WTC11 (cell line): Measurements from ENCODE around the gene MICAL1. TPM values are rescaled to one million over a fixed set of nuclear protein-coding genes. Genes with fewer than 3 reads are reported as not detected.

Experiments
- ATF3 ChIP-seq: sonication (generic); formaldehyde crosslinking; conservative IDR thresholded peaks from 2 replicates; pipeline ENCODE4 v1.8.1; 2022; ENCODE audit warnings: mild to moderate bottlenecking, missing genetic modification reagents
- ATF6 ChIP-seq: sonication (generic); formaldehyde crosslinking; IDR thresholded peaks from 2 replicates; pipeline ENCODE4 v1.8.1; 2023; ENCODE audit warnings: mild to moderate bottlenecking, missing genetic modification reagents
- CBFB ChIP-seq: sonication (generic); formaldehyde crosslinking; IDR thresholded peaks from 2 replicates; pipeline ENCODE4 v1.8.1; 2022; ENCODE audit warnings: mild to moderate bottlenecking, low read depth, missing genetic modification reagents
- CREM ChIP-seq: sonication (generic); formaldehyde crosslinking; IDR thresholded peaks from 2 replicates; pipeline ENCODE4 v1.8.1; 2022; ENCODE audit warnings: mild to moderate bottlenecking, missing genetic modification reagents, moderate library complexity
- ELF4 ChIP-seq: sonication (generic); formaldehyde crosslinking; IDR thresholded peaks from 2 replicates; pipeline ENCODE4 v1.8.1; 2022; ENCODE audit warnings: low read depth, mild to moderate bottlenecking, moderate library complexity, missing genetic modification reagents
- EMX1 ChIP-seq: fragments of 250-450 bp; sonication (Bioruptor Pico); IDR thresholded peaks from 2 replicates; pipeline ENCODE4 v1.8.0; 2021; ENCODE audit warnings: mild to moderate bottlenecking
- ETV6 ChIP-seq: sonication (generic); formaldehyde crosslinking; IDR thresholded peaks from 2 replicates; pipeline ENCODE4 v1.8.1; 2022; ENCODE audit warnings: mild to moderate bottlenecking, missing genetic modification reagents
- FOXJ3 ChIP-seq: sonication (generic); formaldehyde crosslinking; IDR thresholded peaks from 2 replicates; pipeline ENCODE4 v1.9.0; 2021; ENCODE audit warnings: missing genetic modification reagents, mild to moderate bottlenecking, borderline replicate concordance
- FOXK1 ChIP-seq: sonication (generic); formaldehyde crosslinking; IDR thresholded peaks from 2 replicates; pipeline ENCODE4 v1.8.0; 2022; ENCODE audit warnings: mild to moderate bottlenecking, moderate library complexity, missing genetic modification reagents
- FOXP1 ChIP-seq: sonication (generic); formaldehyde crosslinking; IDR thresholded peaks from 2 replicates; pipeline ENCODE4 v1.8.0; 2022; ENCODE audit warnings: missing genetic modification reagents, mild to moderate bottlenecking, moderate library complexity, borderline replicate concordance
- GABPB1 ChIP-seq: sonication (generic); formaldehyde crosslinking; IDR thresholded peaks from 2 replicates; pipeline ENCODE4 v1.8.1; 2023; ENCODE audit warnings: mild to moderate bottlenecking, missing genetic modification reagents
- GTF2I ChIP-seq: fragments of 250-450 bp; sonication (Bioruptor Pico); conservative IDR thresholded peaks from 2 replicates; pipeline ENCODE4 v1.4.0; 2021; ENCODE audit warnings: mild to moderate bottlenecking
- JAZF1 ChIP-seq: fragments of 250-450 bp; sonication (Bioruptor Pico); IDR thresholded peaks from 2 replicates; pipeline ENCODE4 v1.9.0; 2021; ENCODE audit warnings: moderate library complexity, mild to moderate bottlenecking, inconsistent platforms
- KAT7 ChIP-seq: sonication (generic); formaldehyde crosslinking; IDR thresholded peaks from 2 replicates; pipeline ENCODE4 v1.8.1; 2023; ENCODE audit warnings: missing genetic modification reagents, mild to moderate bottlenecking, borderline replicate concordance
- NFYB ChIP-seq: sonication (generic); formaldehyde crosslinking; conservative IDR thresholded peaks from 2 replicates; pipeline ENCODE4 v1.8.0; 2022; ENCODE audit warnings: low read depth, missing genetic modification reagents
- OVOL2 ChIP-seq: fragments of 250-450 bp; sonication (Bioruptor Pico); IDR thresholded peaks from 2 replicates; pipeline ENCODE4 v1.9.0; 2021; ENCODE audit warnings: mild to moderate bottlenecking, borderline replicate concordance
- PRRX2 ChIP-seq: fragments of 250-450 bp; sonication (Bioruptor Pico); IDR thresholded peaks from 2 replicates; pipeline ENCODE4 v1.8.0; 2021; ENCODE audit warnings: mild to moderate bottlenecking
- RELA ChIP-seq: sonication (generic); formaldehyde crosslinking; IDR thresholded peaks from 2 replicates; pipeline ENCODE4 v1.8.1; 2022; ENCODE audit warnings: missing genetic modification reagents, mild to moderate bottlenecking, borderline replicate concordance
- SP1 ChIP-seq: sonication (generic); formaldehyde crosslinking; conservative IDR thresholded peaks from 2 replicates; pipeline ENCODE4 v1.8.1; 2022; ENCODE audit warnings: missing genetic modification reagents
- TEAD1 ChIP-seq: sonication (generic); formaldehyde crosslinking; IDR thresholded peaks from 2 replicates; pipeline ENCODE4 v1.8.0; 2022; ENCODE audit warnings: mild to moderate bottlenecking, missing genetic modification reagents
- TEAD4 ChIP-seq: sonication (generic); formaldehyde crosslinking; IDR thresholded peaks from 2 replicates; pipeline ENCODE4 v1.8.0; 2022; ENCODE audit warnings: mild to moderate bottlenecking, missing genetic modification reagents
- TP53 ChIP-seq: sonication (generic); formaldehyde crosslinking; IDR thresholded peaks from 2 replicates; pipeline ENCODE4 v1.8.1; 2023; ENCODE audit warnings: mild to moderate bottlenecking, missing genetic modification reagents
- ZBTB21 ChIP-seq: sonication (generic); formaldehyde crosslinking; IDR thresholded peaks from 2 replicates; pipeline ENCODE4 v1.8.1; 2023; ENCODE audit warnings: mild to moderate bottlenecking, missing genetic modification reagents, borderline replicate concordance
- ZNF121 ChIP-seq: sonication (generic); formaldehyde crosslinking; IDR thresholded peaks from 2 replicates; pipeline ENCODE4 v1.8.0; 2023; ENCODE audit warnings: missing genetic modification reagents
- ZNF219 ChIP-seq: sonication (generic); formaldehyde crosslinking; IDR thresholded peaks from 2 replicates; pipeline ENCODE4 v1.8.0; 2023; ENCODE audit warnings: missing genetic modification reagents, mild to moderate bottlenecking, borderline replicate concordance
- ZNF263 ChIP-seq: sonication (generic); formaldehyde crosslinking; IDR thresholded peaks from 2 replicates; pipeline ENCODE4 v1.8.1; 2022; ENCODE audit warnings: low read depth, mild to moderate bottlenecking, moderate library complexity, missing genetic modification reagents
- ZNF396 ChIP-seq: fragments of 250-450 bp; sonication (Bioruptor Pico); IDR thresholded peaks from 2 replicates; pipeline ENCODE4 v1.8.0; 2021; ENCODE audit warnings: mild to moderate bottlenecking, moderate library complexity, borderline replicate concordance
- ZNF416 ChIP-seq: fragments of 250-450 bp; sonication (Bioruptor Pico); IDR thresholded peaks from 2 replicates; pipeline ENCODE4 v1.9.0; 2021; ENCODE audit warnings: mild to moderate bottlenecking, inconsistent platforms
- total RNA-seq: library from RNA; stranded (reverse); gene quantifications from 3 replicates; pipeline ENCODE4 v1.2.3, GENCODE V29; 2021
- TF ChIP-seq, protein P1 (sequence below): sonication (generic); formaldehyde crosslinking; IDR thresholded peaks from 2 replicates; pipeline ENCODE4 v1.8.1; 2023; ENCODE audit warnings: mild to moderate bottlenecking, moderate library complexity, missing genetic modification reagents
- TF ChIP-seq, protein P2 (sequence below): sonication (generic); formaldehyde crosslinking; IDR thresholded peaks from 2 replicates; pipeline ENCODE4 v1.8.1; 2022; ENCODE audit warnings: mild to moderate bottlenecking, moderate library complexity, missing genetic modification reagents
- TF ChIP-seq, protein P3 (sequence below): sonication (generic); formaldehyde crosslinking; IDR thresholded peaks from 2 replicates; pipeline ENCODE4 v1.8.0; 2022; ENCODE audit warnings: mild to moderate bottlenecking, missing genetic modification reagents
- TF ChIP-seq, protein P4 (sequence below): sonication (generic); formaldehyde crosslinking; IDR thresholded peaks from 2 replicates; pipeline ENCODE4 v1.8.1; 2022; ENCODE audit warnings: low read depth, mild to moderate bottlenecking, moderate library complexity, missing genetic modification reagents, borderline replicate concordance
- TF ChIP-seq, protein P5 (sequence below): sonication (generic); formaldehyde crosslinking; IDR thresholded peaks from 2 replicates; pipeline ENCODE4 v1.8.1; 2023; ENCODE audit warnings: mild to moderate bottlenecking, missing genetic modification reagents

MICAL1 gene
- total RNA-seq, 1 experiment from 2014 or later, result 57.4 TPM

GRCh38 chr6:109440331-109441068, 15.1 kb downstream of the MICAL1 start, which contains the start of the genes PPIL6 and SMPD2 (continued):
- no peak for TF ChIP-seq ZNF396 (CRISPR knock-in tag)
- TF ChIP-seq ATF6, result no peak
- no peak for TF ChIP-seq FOXJ3
- TF ChIP-seq ZNF263, result no peak
- TF ChIP-seq, protein P1, sequence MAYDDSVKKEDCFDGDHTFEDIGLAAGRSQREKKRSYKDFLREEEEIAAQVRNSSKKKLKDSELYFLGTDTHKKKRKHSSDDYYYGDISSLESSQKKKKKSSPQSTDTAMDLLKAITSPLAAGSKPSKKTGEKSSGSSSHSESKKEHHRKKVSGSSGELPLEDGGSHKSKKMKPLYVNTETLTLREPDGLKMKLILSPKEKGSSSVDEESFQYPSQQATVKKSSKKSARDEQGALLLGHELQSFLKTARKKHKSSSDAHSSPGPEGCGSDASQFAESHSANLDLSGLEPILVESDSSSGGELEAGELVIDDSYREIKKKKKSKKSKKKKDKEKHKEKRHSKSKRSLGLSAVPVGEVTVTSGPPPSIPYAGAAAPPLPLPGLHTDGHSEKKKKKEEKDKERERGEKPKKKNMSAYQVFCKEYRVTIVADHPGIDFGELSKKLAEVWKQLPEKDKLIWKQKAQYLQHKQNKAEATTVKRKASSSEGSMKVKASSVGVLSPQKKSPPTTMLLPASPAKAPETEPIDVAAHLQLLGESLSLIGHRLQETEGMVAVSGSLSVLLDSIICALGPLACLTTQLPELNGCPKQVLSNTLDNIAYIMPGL, result peak; percentile 94
- no peak for TF ChIP-seq CBFB (CRISPR knock-in tag)
- TF ChIP-seq TEAD4, result no peak
- TF ChIP-seq KAT7 (CRISPR knock-in tag), result no peak
- TF ChIP-seq PRRX2, result no peak
- TF ChIP-seq FOXK1 (CRISPR knock-in tag), result no peak
- TF ChIP-seq NFYB (CRISPR knock-in tag), result no peak
- peak; percentile 39; the same call in 1 of the 2 replicates for TF ChIP-seq FOXP1 (CRISPR knock-in tag)
- no peak for TF ChIP-seq GTF2I (CRISPR knock-in tag)
- TF ChIP-seq ZNF121, result no peak
- TF ChIP-seq, protein P2, sequence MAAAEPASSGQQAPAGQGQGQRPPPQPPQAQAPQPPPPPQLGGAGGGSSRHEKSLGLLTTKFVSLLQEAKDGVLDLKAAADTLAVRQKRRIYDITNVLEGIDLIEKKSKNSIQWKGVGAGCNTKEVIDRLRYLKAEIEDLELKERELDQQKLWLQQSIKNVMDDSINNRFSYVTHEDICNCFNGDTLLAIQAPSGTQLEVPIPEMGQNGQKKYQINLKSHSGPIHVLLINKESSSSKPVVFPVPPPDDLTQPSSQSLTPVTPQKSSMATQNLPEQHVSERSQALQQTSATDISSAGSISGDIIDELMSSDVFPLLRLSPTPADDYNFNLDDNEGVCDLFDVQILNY (CRISPR knock-in tag), result no peak
- TF ChIP-seq JAZF1 (CRISPR knock-in tag), result no peak
- TF ChIP-seq TEAD1, result peak; percentile 34; the same call in 1 of the 2 replicates
- no peak for TF ChIP-seq ZNF219 (CRISPR knock-in tag)
- TF ChIP-seq, protein P3, sequence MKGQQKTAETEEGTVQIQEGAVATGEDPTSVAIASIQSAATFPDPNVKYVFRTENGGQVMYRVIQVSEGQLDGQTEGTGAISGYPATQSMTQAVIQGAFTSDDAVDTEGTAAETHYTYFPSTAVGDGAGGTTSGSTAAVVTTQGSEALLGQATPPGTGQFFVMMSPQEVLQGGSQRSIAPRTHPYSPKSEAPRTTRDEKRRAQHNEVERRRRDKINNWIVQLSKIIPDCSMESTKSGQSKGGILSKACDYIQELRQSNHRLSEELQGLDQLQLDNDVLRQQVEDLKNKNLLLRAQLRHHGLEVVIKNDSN, result no peak
- no peak for TF ChIP-seq ELF4 (CRISPR knock-in tag)
- TF ChIP-seq ATF3 (CRISPR knock-in tag), result no peak
- TF ChIP-seq GABPB1 (CRISPR knock-in tag), result 0 out of 2 replicates have a peak, but pooled peaks have one; percentile 6
- no peak for TF ChIP-seq OVOL2 (CRISPR knock-in tag)
- no peak for TF ChIP-seq ZNF416
- no peak for TF ChIP-seq CREM (CRISPR knock-in tag)
- TF ChIP-seq SP1 (CRISPR knock-in tag), result peak; percentile 64
- TF ChIP-seq ZBTB21 (CRISPR knock-in tag), result 0 out of 2 replicates have a peak, but pooled peaks have one; percentile 38
- TF ChIP-seq TP53 (CRISPR knock-in tag), result no peak; the same call in none of the 2 replicates
- TF ChIP-seq EMX1 (CRISPR knock-in tag), result no peak
- TF ChIP-seq ETV6 (CRISPR knock-in tag), result no peak
- TF ChIP-seq, protein P4, sequence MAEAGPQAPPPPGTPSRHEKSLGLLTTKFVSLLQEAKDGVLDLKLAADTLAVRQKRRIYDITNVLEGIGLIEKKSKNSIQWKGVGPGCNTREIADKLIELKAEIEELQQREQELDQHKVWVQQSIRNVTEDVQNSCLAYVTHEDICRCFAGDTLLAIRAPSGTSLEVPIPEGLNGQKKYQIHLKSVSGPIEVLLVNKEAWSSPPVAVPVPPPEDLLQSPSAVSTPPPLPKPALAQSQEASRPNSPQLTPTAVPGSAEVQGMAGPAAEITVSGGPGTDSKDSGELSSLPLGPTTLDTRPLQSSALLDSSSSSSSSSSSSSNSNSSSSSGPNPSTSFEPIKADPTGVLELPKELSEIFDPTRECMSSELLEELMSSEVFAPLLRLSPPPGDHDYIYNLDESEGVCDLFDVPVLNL (CRISPR knock-in tag), result no peak
- 0 out of 2 replicates have a peak, but pooled peaks have one; percentile 36 for TF ChIP-seq RELA (CRISPR knock-in tag)
- TF ChIP-seq, protein P5, sequence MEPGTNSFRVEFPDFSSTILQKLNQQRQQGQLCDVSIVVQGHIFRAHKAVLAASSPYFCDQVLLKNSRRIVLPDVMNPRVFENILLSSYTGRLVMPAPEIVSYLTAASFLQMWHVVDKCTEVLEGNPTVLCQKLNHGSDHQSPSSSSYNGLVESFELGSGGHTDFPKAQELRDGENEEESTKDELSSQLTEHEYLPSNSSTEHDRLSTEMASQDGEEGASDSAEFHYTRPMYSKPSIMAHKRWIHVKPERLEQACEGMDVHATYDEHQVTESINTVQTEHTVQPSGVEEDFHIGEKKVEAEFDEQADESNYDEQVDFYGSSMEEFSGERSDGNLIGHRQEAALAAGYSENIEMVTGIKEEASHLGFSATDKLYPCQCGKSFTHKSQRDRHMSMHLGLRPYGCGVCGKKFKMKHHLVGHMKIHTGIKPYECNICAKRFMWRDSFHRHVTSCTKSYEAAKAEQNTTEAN (CRISPR knock-in tag), result no peak
